Liver (tissue), 9 donors: ENCODE measurements around the gene DHRS7. TPM values are rescaled to one million over a fixed set of nuclear protein-coding genes. Genes with fewer than 3 reads are reported as not detected.

Source experiments
- DNase-seq: peaks from one replicate; pipeline ENCODE4 v3.0.0-alpha.2; 2017; ENCODE audit warnings: low spot score
- H3K27ac ChIP-seq, 2 donors: one replicate each; pipeline ENCODE4 v1.7.0; 2013; ENCODE audit warnings: inconsistent platforms in 2 of 2, low read length in 2 of 2, control low read depth in 1 of 2, low read depth in 1 of 2, mild to moderate bottlenecking in 1 of 2
- H3K27me3 ChIP-seq, 4 donors: one replicate each; pipeline versions ENCODE4 v1.6.1 to v1.7.0; 2013; ENCODE audit warnings: low read length in 3 of 4, inconsistent platforms in 1 of 4, mild to moderate bottlenecking in 1 of 4, moderate library complexity in 1 of 4; ENCODE audit not compliant: control insufficient read depth in 4 of 4, insufficient read depth in 4 of 4
- H3K36me3 ChIP-seq, 4 donors: one replicate each; pipeline versions ENCODE4 v1.6.1 to v1.7.0; 2013; ENCODE audit warnings: low read length in 3 of 4, mild to moderate bottlenecking in 3 of 4, low read depth in 1 of 4, moderate library complexity in 1 of 4; ENCODE audit not compliant: control insufficient read depth in 4 of 4, insufficient read depth in 3 of 4
- H3K4me1 ChIP-seq, 4 donors: one replicate each; pipeline versions ENCODE4 v1.6.1 to v1.7.0; 2013; ENCODE audit warnings: low read length in 3 of 4, mild to moderate bottlenecking in 3 of 4, moderate library complexity in 1 of 4; ENCODE audit not compliant: control insufficient read depth in 4 of 4, insufficient read depth in 4 of 4
- H3K4me3 ChIP-seq, 3 donors: one replicate each; pipeline versions ENCODE4 v1.6.1 to v1.7.0; 2013; ENCODE audit warnings: low read length in 3 of 3, control low read depth in 1 of 3, low read depth in 1 of 3, mild to moderate bottlenecking in 1 of 3
- H3K9ac ChIP-seq, 2 donors: one replicate each; pipeline ENCODE4 v1.7.0; 2013; ENCODE audit warnings: low read length in 2 of 2, mild to moderate bottlenecking in 2 of 2, moderate library complexity in 2 of 2, control low read depth in 1 of 2, low read depth in 1 of 2
- H3K9me3 ChIP-seq, 4 donors: one replicate each; pipeline versions ENCODE4 v1.6.1 to v1.7.0; 2013; ENCODE audit warnings: low read length in 3 of 4; ENCODE audit not compliant: control insufficient read depth in 4 of 4
- ATF3 ChIP-seq: IDR thresholded peaks from 2 replicates; pipeline ENCODE4 v1.6.1; 2016; ENCODE audit warnings: antibody characterized with exemption
- EGR1 ChIP-seq, 2 donors: IDR thresholded peaks; 2 replicates each; pipeline ENCODE4 v1.6.1; 2016 to 2018; ENCODE audit warnings: antibody characterized with exemption in 2 of 2, low read depth in 2 of 2
- FOXA1 ChIP-seq: IDR thresholded peaks from 2 replicates; pipeline ENCODE4 v1.6.1; 2016; ENCODE audit warnings: antibody characterized with exemption
- FOXA2 ChIP-seq: IDR thresholded peaks from 2 replicates; pipeline ENCODE4 v1.6.1; 2016; ENCODE audit warnings: antibody characterized with exemption
- GABPA ChIP-seq, 2 donors: IDR thresholded peaks in 1 of 2; conservative IDR thresholded peaks in 1 of 2; 2 replicates each; pipeline ENCODE4 v1.6.1; 2016; ENCODE audit warnings: antibody characterized with exemption in 2 of 2, mild to moderate bottlenecking in 1 of 2, moderate library complexity in 1 of 2
- HNF4A ChIP-seq, 2 donors: conservative IDR thresholded peaks; 2 replicates each; pipeline ENCODE4 v1.6.1; 2016; ENCODE audit warnings: antibody characterized with exemption in 2 of 2, mild to moderate bottlenecking in 2 of 2
- HNF4G ChIP-seq: IDR thresholded peaks from 2 replicates; pipeline ENCODE4 v1.6.1; 2016; ENCODE audit warnings: antibody characterized with exemption
- JUND ChIP-seq, 2 donors: IDR thresholded peaks; 2 replicates each; pipeline ENCODE4 v1.6.1; 2016; ENCODE audit warnings: antibody characterized with exemption in 2 of 2
- NR2F2 ChIP-seq: IDR thresholded peaks from 2 replicates; pipeline ENCODE4 v1.6.1; 2016; ENCODE audit warnings: antibody characterized with exemption
- RAD21 ChIP-seq, 2 donors: IDR thresholded peaks; 2 replicates each; pipeline ENCODE4 v1.6.1; 2016; ENCODE audit warnings: antibody characterized with exemption in 2 of 2, mild to moderate bottlenecking in 2 of 2
- RXRA ChIP-seq, 2 donors: IDR thresholded peaks; 2 replicates each; pipeline ENCODE4 v1.6.1; 2017 to 2018; ENCODE audit warnings: antibody characterized with exemption in 2 of 2, mild to moderate bottlenecking in 1 of 2
- SP1 ChIP-seq: IDR thresholded peaks from 2 replicates; pipeline ENCODE4 v1.6.1; 2018; ENCODE audit warnings: antibody characterized with exemption, mild to moderate bottlenecking
- YY1 ChIP-seq: IDR thresholded peaks from 2 replicates; pipeline ENCODE4 v1.6.1; 2016; ENCODE audit warnings: antibody characterized with exemption, mild to moderate bottlenecking
- WGBS: extraction: QIAGEN DNeasy Blood & Tissue Kit; methylation state at CpG from one replicate; pipeline ENCODE4 v1.1.7; 2013; 5-methylcytosine and 5-hydroxymethylcytosine counted together
- polyA plus RNA-seq, 2 donors: library from polyadenylated mRNA; stranded (reverse) in 1 of 2; unstranded in 1 of 2; fragments of 200-250 nt in 1 of 2; fragments of >200 nt in 1 of 2; fragmentation: Nextera tagmentation in 1 of 2; extraction: Ambion mirVana in 1 of 2; gene quantifications; one replicate each; pipeline versions ENCODE4 v1.2.1 to v1.2.3, GENCODE V29; 2013 to 2015
- total RNA-seq, 2 donors: library from RNA; depleted of rRNA; stranded (reverse); fragments of >200 nt; gene quantifications; one replicate each; pipeline ENCODE4 v1.2.3, GENCODE V29; 2014
- TF ChIP-seq, protein P1 (sequence below): IDR thresholded peaks from 2 replicates; pipeline ENCODE4 v1.6.1; 2016; ENCODE audit warnings: antibody characterized with exemption
- TF ChIP-seq, protein P2 (sequence below): IDR thresholded peaks from 2 replicates; pipeline ENCODE4 v1.6.1; 2016; ENCODE audit warnings: antibody characterized with exemption
- TF ChIP-seq, protein P3 (sequence below): fragments of 150-350 bp; IDR thresholded peaks from 2 replicates; pipeline ENCODE4 v1.5.1; 2017; ENCODE audit warnings: improper control_type of control experiment, low read depth, low read length; ENCODE audit not compliant: missing input control
- donor health status: healthy.
- donor health status: healthy.
- donor health status: healthy.
- donor health status: healthy.
- donor health status: healthy.

The DHRS7 gene
- total and polyA plus RNA-seq, 4 donors = 42.1 to 180 (median 80.3) TPM

DNA sequence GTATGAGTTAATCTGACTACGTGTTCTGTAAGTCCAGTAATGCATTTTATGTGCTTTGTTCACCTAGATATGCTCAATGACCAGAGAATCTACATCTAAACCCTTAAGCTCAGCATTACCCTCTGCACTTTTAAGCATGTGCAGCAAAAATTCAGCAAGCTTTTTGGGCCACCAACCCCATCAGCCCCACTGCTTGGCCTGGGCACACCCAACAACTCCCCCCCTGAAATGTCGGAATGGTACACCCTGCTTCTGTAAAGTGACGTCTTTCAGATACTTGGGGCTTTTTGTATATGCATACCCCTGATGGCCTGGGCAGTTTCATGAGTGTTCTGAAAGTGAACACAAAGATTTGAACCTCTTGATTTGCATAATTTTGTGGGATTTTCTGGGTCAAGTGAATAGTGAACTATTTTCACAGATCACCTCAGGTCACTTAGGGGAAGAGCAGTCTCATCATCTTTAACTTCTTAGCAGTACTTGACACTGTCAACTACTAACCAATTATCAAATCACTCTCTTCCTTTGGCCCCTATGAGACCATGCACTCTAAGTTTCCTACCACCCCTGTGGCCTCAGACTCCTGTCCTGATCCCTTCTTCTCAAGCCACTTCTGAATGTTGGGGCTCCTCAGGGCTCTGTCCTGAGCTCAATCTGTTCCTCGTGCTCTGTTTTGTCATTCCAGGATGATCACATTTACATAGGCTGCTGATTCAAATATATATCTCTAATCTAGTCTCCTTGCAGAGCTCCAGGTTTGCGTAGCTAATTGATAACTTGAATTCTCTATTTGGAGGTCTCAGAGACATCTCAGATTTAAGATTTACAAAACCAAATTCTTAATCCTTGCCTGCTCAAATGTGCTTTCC lies 47.5 kb upstream of the DHRS7 start:
- Histone ChIP-seq H3K4me1 (no peaks in the 10 kb centered on the region), H3K4me3 (no peak overlapping the region), H3K9ac (no peak overlapping the region), H3K27ac (no peak overlapping the region), H3K27me3 (no peaks in the 10 kb centered on the region), H3K36me3 (no peaks in the 10 kb centered on the region), H3K9me3 (no peaks in the 10 kb centered on the region)
- WGBS = 91% methylated on average over 5 of the region's 5 CpGs
- DNase-seq = no peak
- TF ChIP-seq, protein P1, sequence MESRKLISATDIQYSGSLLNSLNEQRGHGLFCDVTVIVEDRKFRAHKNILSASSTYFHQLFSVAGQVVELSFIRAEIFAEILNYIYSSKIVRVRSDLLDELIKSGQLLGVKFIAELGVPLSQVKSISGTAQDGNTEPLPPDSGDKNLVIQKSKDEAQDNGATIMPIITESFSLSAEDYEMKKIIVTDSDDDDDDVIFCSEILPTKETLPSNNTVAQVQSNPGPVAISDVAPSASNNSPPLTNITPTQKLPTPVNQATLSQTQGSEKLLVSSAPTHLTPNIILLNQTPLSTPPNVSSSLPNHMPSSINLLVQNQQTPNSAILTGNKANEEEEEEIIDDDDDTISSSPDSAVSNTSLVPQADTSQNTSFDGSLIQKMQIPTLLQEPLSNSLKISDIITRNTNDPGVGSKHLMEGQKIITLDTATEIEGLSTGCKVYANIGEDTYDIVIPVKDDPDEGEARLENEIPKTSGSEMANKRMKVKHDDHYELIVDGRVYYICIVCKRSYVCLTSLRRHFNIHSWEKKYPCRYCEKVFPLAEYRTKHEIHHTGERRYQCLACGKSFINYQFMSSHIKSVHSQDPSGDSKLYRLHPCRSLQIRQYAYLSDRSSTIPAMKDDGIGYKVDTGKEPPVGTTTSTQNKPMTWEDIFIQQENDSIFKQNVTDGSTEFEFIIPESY = no peak
- no peak for TF ChIP-seq EGR1 (IDR thresholded peaks at IDR 0.05; ENCODE audit: low read depth in 2 of 2)
- TF ChIP-seq FOXA1 = no peak
- no peak for TF ChIP-seq ATF3
- TF ChIP-seq GABPA (IDR thresholded peaks at IDR 0.05 in 1 of 2, conservative IDR thresholded peaks at IDR 0.05 in 1 of 2) = no peak
- no peak for TF ChIP-seq HNF4G
- no peak for TF ChIP-seq JUND (IDR thresholded peaks at IDR 0.05)
- TF ChIP-seq, protein P2, sequence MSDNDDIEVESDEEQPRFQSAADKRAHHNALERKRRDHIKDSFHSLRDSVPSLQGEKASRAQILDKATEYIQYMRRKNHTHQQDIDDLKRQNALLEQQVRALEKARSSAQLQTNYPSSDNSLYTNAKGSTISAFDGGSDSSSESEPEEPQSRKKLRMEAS = no peak
- TF ChIP-seq, protein P3, sequence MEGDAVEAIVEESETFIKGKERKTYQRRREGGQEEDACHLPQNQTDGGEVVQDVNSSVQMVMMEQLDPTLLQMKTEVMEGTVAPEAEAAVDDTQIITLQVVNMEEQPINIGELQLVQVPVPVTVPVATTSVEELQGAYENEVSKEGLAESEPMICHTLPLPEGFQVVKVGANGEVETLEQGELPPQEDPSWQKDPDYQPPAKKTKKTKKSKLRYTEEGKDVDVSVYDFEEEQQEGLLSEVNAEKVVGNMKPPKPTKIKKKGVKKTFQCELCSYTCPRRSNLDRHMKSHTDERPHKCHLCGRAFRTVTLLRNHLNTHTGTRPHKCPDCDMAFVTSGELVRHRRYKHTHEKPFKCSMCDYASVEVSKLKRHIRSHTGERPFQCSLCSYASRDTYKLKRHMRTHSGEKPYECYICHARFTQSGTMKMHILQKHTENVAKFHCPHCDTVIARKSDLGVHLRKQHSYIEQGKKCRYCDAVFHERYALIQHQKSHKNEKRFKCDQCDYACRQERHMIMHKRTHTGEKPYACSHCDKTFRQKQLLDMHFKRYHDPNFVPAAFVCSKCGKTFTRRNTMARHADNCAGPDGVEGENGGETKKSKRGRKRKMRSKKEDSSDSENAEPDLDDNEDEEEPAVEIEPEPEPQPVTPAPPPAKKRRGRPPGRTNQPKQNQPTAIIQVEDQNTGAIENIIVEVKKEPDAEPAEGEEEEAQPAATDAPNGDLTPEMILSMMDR = no peak
- no peak for TF ChIP-seq NR2F2
- no peak for TF ChIP-seq FOXA2
- no peak for TF ChIP-seq YY1
- TF ChIP-seq RXRA (IDR thresholded peaks at IDR 0.05) = no peak
- no peak for TF ChIP-seq RAD21 (IDR thresholded peaks at IDR 0.05)
- no peak for TF ChIP-seq HNF4A (conservative IDR thresholded peaks at IDR 0.05)

- TF ChIP-seq SP1 = no peak
- Histone ChIP-seq H3K9me3 (no peaks in the 10 kb centered on the region), H3K9ac (no peak overlapping the region), H3K4me3 (no peak overlapping the region), H3K27me3 (no peaks in the 10 kb centered on the region), H3K36me3 (no peaks in the 10 kb centered on the region), H3K4me1 (no peaks in the 10 kb centered on the region), H3K27ac (no peak overlapping the region)
- DNase-seq = no peak
- WGBS = 94% methylated on average over 3 of the region's 3 CpGs
Observed at GRCh38 chr14:60211153-60211552, 46.0 kb upstream of the DHRS7 start.
